GM18867 (cell line): ENCODE data around the gene SPECC1L.
"Not testable (repeated sequence)": the region's sequence is repeated elsewhere in the genome, so short reads cannot be mapped to it uniquely, and the experiment has no call there.

ENCODE experiments used
- ATAC-seq: cut with Tn5 transposase; IDR thresholded peaks from one replicate; pipeline ENCODE4 v1.9.1; 2021; ENCODE audit warnings: mild to moderate bottlenecking, moderate library complexity; ENCODE audit not compliant: unreplicated experiment

The SPECC1L gene

GRCh38 chr22:24247011-24247507 is 23.6 kb upstream of the SPECC1L start:
- no peak for ATAC-seq

- ATAC-seq = no peak
These were observed 22.9 kb upstream of the SPECC1L start for GRCh38 chr22:24247564-24248344.

GRCh38 chr22:24248611-24249010 is 22.0 kb upstream of the SPECC1L start:
- ATAC-seq = not testable (repeated sequence)

- ATAC-seq = not testable (repeated sequence)
These were observed 21.2 kb upstream of the SPECC1L start for GRCh38 chr22:24249413-24249812.

- not testable (repeated sequence) for ATAC-seq
These were observed 19.3 kb upstream of the SPECC1L start for GRCh38 chr22:24251286-24251685.

- ATAC-seq = not testable (repeated sequence)
These were observed 17.5 kb upstream of the SPECC1L start for GRCh38 chr22:24253126-24253525.

GRCh38 chr22:24256136-24256535 is 14.5 kb upstream of the SPECC1L start:
- ATAC-seq = not testable (repeated sequence)

- not testable (repeated sequence) for ATAC-seq
These were observed 13.9 kb upstream of the SPECC1L start for GRCh38 chr22:24256736-24257135.

GRCh38 chr22:24259459-24259858 is 11.2 kb upstream of the SPECC1L start:
- ATAC-seq = not testable (repeated sequence)

GRCh38 chr22:24262185-24262749 is 8.4 kb upstream of the SPECC1L start:
- ATAC-seq = not testable (repeated sequence)

- not testable (repeated sequence) for ATAC-seq
These were observed 7.2 kb upstream of the SPECC1L start for GRCh38 chr22:24263479-24263878.

- not testable (repeated sequence) for ATAC-seq
These were observed 6.2 kb upstream of the SPECC1L start for GRCh38 chr22:24264329-24264896.

- no peak for ATAC-seq
These were observed 4.9 kb upstream of the SPECC1L start for GRCh38 chr22:24265734-24266133.

GRCh38 chr22:24266495-24266894 is 4.1 kb upstream of the SPECC1L start:
- ATAC-seq = not testable (repeated sequence)

GRCh38 chr22:24271386-24271854 is 789 bp downstream of the SPECC1L start:
- no peak for ATAC-seq

- not testable (repeated sequence) for ATAC-seq
These were observed 2.4 kb downstream of the SPECC1L start for GRCh38 chr22:24273031-24273430.

- not testable (repeated sequence) for ATAC-seq
These were observed 3.3 kb downstream of the SPECC1L start for GRCh38 chr22:24273906-24274305.

GRCh38 chr22:24274696-24275405 is 4.2 kb downstream of the SPECC1L start:
- not testable (repeated sequence) for ATAC-seq

GRCh38 chr22:24280363-24280762 is 9.7 kb downstream of the SPECC1L start:
- not testable (repeated sequence) for ATAC-seq

- no peak for ATAC-seq
These were observed 11.8 kb downstream of the SPECC1L start for GRCh38 chr22:24282401-24282800.

- ATAC-seq = no peak
These were observed 14.1 kb downstream of the SPECC1L start for GRCh38 chr22:24284747-24285203.
